HEK293T (cell line): Measurements from ENCODE around the gene PPP1R7.

Source experiments
- CTCF ChIA-PET: fragments of 350-600 bp; formaldehyde crosslinking; extraction: SDS; loops from one replicate; lab custom pipeline; 2021; ENCODE audit warnings: antibody characterized with exemption, inconsistent platforms; lab: Yijun Ruan, JAX
- POLR2A ChIA-PET: fragments of 350-600 bp; formaldehyde crosslinking; extraction: SDS; loops from one replicate; lab custom pipeline; 2020; ENCODE audit warnings: antibody characterized with exemption, inconsistent platforms; lab: Yijun Ruan, JAX
- DNase-seq: peaks from one replicate; pipeline ENCODE4 v3.0.0; 2012; ENCODE audit warnings: mixed read lengths; ENCODE audit errors: extremely low spot score
- ARNT ChIP-seq: fragments of 450-650 bp; IDR thresholded peaks from 2 replicates; pipeline ENCODE4 v1.6.1; 2017; ENCODE audit warnings: mild to moderate bottlenecking
- BHLHE40 ChIP-seq: fragments of 450-650 bp; IDR thresholded peaks from 2 replicates; pipeline ENCODE4 v1.6.1; 2016; ENCODE audit warnings: mild to moderate bottlenecking, moderate library complexity, borderline replicate concordance
- CTBP1 ChIP-seq: fragments of 450-650 bp; IDR thresholded peaks from 2 replicates; pipeline ENCODE4 v1.6.1; 2016; ENCODE audit warnings: borderline replicate concordance
- ELF4 ChIP-seq: fragments of 450-650 bp; IDR thresholded peaks from 2 replicates; pipeline ENCODE4 v1.6.1; 2017; ENCODE audit warnings: antibody characterized with exemption
- FOXA1 ChIP-seq: fragments of 450-650 bp; IDR thresholded peaks from 2 replicates; pipeline ENCODE4 v1.6.1; 2016; ENCODE audit warnings: mild to moderate bottlenecking
- FOXK2 ChIP-seq: fragments of 450-650 bp; IDR thresholded peaks from 2 replicates; pipeline ENCODE4 v1.6.1; 2016; ENCODE audit warnings: mild to moderate bottlenecking
- FOXM1 ChIP-seq: fragments of 450-650 bp; IDR thresholded peaks from 2 replicates; pipeline ENCODE4 v1.6.1; 2017; ENCODE audit warnings: mild to moderate bottlenecking, borderline replicate concordance
- L3MBTL2 ChIP-seq: fragments of 450-650 bp; conservative IDR thresholded peaks from 2 replicates; pipeline ENCODE4 v1.6.1; 2016; ENCODE audit warnings: mild to moderate bottlenecking
- LEF1 ChIP-seq: fragments of 450-650 bp; IDR thresholded peaks from 2 replicates; pipeline ENCODE4 v1.6.1; 2017; ENCODE audit warnings: mild to moderate bottlenecking, borderline replicate concordance
- NFRKB ChIP-seq: fragments of 450-650 bp; IDR thresholded peaks from 2 replicates; pipeline ENCODE4 v1.6.1; 2016; ENCODE audit warnings: mild to moderate bottlenecking, moderate library complexity
- SP1 ChIP-seq: fragments of 450-650 bp; IDR thresholded peaks from 2 replicates; pipeline ENCODE4 v1.6.1; 2017
- SUZ12 ChIP-seq: fragments of 450-650 bp; IDR thresholded peaks from 2 replicates; pipeline ENCODE4 v1.6.1; 2016; ENCODE audit warnings: mild to moderate bottlenecking
- TARDBP ChIP-seq: fragments of 450-650 bp; IDR thresholded peaks from 2 replicates; pipeline ENCODE4 v1.6.1; 2016
- ZNF384 ChIP-seq: fragments of 450-650 bp; IDR thresholded peaks from 2 replicates; pipeline ENCODE4 v1.6.1; 2016
- TF ChIP-seq, protein P1 (sequence below): fragments of 450-650 bp; IDR thresholded peaks from 2 replicates; pipeline ENCODE4 v1.6.1; 2016

The PPP1R7 gene

DNA sequence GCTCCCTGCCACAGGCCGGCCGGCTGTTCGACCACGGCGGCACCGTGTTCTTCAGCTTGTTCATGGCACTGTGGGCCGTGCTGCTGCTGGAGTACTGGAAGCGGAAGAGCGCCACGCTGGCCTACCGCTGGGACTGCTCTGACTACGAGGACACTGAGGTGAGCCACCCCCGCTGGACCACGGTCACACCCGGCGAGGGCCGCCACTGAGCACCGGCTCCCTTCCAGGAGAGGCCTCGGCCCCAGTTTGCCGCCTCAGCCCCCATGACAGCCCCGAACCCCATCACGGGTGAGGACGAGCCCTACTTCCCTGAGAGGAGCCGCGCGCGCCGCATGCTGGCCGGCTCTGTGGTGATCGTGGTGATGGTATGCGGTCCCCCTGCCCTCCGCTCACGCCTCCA is 59.0 kb downstream of the PPP1R7 start:
- ChIA-PET CTCF (no interaction called here), POLR2A (no interaction called here)
- DNase-seq, result no peak
- TF ChIP-seq BHLHE40, result no peak
- TF ChIP-seq TARDBP, result no peak
- no peak for TF ChIP-seq SUZ12
- TF ChIP-seq ZNF384, result no peak
- no peak for TF ChIP-seq SP1
- TF ChIP-seq ARNT, result no peak
- no peak for TF ChIP-seq LEF1
- TF ChIP-seq FOXM1, result no peak
- no peak for TF ChIP-seq ELF4
- no peak for TF ChIP-seq NFRKB
- TF ChIP-seq CTBP1, result no peak

DNA sequence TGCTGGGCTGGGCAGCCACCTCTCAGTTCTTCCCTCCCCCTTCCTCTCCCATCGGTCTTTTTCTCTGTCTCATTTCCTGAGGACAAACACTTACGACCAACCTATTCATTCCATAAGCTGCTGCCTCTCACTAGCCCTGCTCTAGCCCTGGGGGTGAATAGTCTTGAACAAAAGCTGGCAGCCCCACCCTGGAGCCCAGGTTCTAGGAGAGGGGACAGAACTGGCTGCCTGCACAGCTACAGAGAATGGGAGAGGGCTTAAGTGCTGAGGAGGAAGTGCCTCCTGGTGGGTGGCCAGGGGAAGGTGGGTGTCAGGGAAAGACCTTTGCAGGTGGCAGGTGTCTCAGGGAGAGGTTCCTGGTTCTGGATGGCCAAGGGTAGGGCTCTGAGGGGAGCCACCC is 61.0 kb downstream of the PPP1R7 start:
- DNase-seq, result no peak
- ChIA-PET CTCF (no interaction called here), POLR2A (no interaction called here)
- no peak for TF ChIP-seq LEF1
- TF ChIP-seq CTBP1, result no peak
- no peak for TF ChIP-seq ELF4

DNA sequence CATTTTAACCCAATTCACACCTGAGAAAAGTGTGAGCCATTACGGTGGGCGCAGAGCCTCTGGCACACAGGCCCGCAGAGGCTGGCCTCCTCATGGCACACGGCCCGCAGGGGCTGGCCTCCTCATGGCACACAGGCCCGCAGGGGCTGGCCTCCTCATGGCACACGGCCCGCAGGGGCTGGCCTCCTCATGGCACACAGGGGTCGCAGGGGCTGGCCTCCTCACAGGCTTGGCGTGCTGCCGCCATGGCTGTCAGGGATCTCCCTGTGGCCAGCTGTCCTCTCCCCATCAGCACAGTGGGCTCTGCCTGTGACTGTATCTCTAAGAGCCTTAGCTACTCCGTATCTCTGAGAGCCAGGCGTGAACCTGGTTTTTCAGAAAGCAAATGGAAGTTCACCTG is 62.8 kb downstream of the PPP1R7 start:
- TF ChIP-seq ZNF384, result no peak
- no peak for TF ChIP-seq CTBP1
- TF ChIP-seq FOXK2, result no peak
- TF ChIP-seq SP1, result no peak
- TF ChIP-seq BHLHE40, result no peak
- TF ChIP-seq, protein P1, sequence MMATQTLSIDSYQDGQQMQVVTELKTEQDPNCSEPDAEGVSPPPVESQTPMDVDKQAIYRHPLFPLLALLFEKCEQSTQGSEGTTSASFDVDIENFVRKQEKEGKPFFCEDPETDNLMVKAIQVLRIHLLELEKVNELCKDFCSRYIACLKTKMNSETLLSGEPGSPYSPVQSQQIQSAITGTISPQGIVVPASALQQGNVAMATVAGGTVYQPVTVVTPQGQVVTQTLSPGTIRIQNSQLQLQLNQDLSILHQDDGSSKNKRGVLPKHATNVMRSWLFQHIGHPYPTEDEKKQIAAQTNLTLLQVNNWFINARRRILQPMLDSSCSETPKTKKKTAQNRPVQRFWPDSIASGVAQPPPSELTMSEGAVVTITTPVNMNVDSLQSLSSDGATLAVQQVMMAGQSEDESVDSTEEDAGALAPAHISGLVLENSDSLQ, result no peak
- ChIA-PET CTCF (no interaction called here), POLR2A (no interaction called here)
- no peak for DNase-seq

DNA sequence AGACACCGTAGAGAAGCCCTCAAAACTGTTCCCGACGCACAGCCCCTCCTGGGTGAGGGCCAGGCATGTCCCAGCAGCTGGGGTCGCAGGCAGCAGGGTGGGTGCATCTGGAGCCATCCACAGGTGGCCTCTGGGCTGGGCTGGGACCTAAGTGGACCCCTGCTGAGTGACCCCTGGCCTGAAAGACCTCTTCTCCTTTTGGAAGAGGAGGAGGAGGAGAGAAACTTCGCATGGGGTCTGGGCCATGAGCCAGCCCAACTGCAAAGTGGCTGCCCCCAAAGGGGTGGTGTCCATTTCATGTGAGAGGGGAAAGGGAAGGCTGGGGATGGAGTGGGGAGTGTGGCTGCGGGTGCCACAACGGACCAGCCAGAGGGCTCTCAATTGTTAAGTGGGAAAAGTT is 63.3 kb downstream of the PPP1R7 start:
- TF ChIP-seq FOXK2 (no peak), ARNT (no peak), FOXA1 (no peak)
- TF ChIP-seq, protein P1, result no peak
- no peak for DNase-seq
- ChIA-PET CTCF (no interaction called here), POLR2A (no interaction called here)

DNA sequence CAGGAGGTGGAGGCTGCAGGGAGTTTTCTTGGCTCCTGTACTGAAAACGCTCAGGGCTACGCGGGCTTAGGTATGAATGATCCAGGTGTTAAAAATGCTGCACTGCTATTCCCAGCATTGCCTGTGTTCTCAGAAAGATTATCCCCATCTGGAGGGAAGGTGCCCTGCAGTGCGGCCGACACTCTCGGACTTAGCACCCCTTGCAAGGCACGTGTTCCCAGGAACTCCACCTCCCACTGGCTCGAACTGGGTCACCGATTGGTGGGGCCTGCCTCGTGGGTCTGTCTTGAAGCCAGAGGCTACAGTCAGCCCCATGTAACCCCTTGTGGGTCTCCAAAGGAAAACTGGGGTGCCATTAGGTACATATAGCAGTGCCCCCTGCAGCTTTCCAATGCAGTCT is 63.9 kb downstream of the PPP1R7 start:
- POLR2A ChIA-PET, result no interaction called here
- no peak for TF ChIP-seq ELF4
- no peak for TF ChIP-seq TARDBP
- no peak for TF ChIP-seq CTBP1
- no peak for TF ChIP-seq SP1
- no peak for TF ChIP-seq FOXM1
- TF ChIP-seq FOXA1, result no peak
- TF ChIP-seq NFRKB, result no peak
- TF ChIP-seq ZNF384, result no peak
- TF ChIP-seq ARNT, result no peak
- no peak for TF ChIP-seq FOXK2
- TF ChIP-seq SUZ12, result no peak
- TF ChIP-seq LEF1, result no peak
- TF ChIP-seq BHLHE40, result no peak
- TF ChIP-seq, protein P1, result no peak
- no peak for DNase-seq
- CTCF ChIA-PET, result no interaction called here

DNA sequence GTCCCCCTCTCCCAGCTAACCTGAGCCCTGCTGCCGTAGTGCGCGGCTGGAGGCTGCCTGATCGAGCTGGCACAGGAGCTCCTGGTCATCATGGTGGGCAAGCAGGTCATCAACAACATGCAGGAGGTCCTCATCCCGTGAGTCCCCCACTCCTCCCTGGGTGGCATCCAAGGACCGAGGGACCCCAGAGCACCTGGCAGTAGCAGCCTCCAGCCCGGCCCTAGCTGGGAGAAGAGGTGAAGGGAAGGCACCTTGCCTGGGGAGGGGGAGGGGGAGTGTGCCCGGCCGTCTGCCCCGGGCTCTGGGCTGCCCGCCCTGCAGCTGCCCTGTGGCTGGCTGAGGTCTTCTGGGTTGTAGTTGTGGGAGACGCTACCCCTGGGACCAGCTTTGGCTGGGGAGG is 64.5 kb downstream of the PPP1R7 start:
- CTCF ChIA-PET, result no interaction called here
- POLR2A ChIA-PET, result no interaction called here
- no peak for TF ChIP-seq FOXA1
- no peak for TF ChIP-seq TARDBP
- no peak for TF ChIP-seq FOXK2
- TF ChIP-seq LEF1, result no peak
- TF ChIP-seq ELF4, result no peak
- TF ChIP-seq FOXM1, result no peak
- no peak for TF ChIP-seq L3MBTL2
- DNase-seq, result no peak

DNA sequence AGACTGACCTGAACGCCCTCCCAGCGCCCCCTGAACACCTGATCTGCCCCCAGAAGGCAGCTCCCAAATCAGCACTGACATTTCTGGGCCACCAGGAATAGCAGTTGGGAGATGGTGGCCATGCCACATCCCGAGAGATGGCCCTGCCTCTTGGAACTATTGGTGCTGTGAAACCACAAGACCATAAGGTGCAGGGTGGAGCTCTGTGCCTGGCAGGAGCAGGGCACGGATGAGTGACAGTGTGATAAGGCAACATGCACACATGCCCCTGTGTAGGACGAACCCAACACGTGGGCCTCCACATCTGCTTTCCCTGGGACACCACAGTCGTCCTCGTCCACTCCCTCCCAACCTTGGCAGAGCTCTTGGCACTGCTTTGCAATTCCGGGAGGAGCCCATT is 65.2 kb downstream of the PPP1R7 start:
- CTCF ChIA-PET, result no interaction called here
- no peak for DNase-seq
- no peak for TF ChIP-seq BHLHE40
- TF ChIP-seq FOXA1, result no peak
- no peak for TF ChIP-seq LEF1
- no peak for TF ChIP-seq ZNF384
- TF ChIP-seq ELF4, result no peak
- no peak for TF ChIP-seq CTBP1
- no peak for TF ChIP-seq SUZ12
- no peak for TF ChIP-seq FOXK2
- TF ChIP-seq NFRKB, result no peak
- TF ChIP-seq, protein P1, result no peak
- POLR2A ChIA-PET, result no interaction called here
